Tibial nerve (tissue), 4 donors: Measurements from ENCODE around the gene EFTUD2.

Experiments
- CTCF ChIP-seq, 5 experiments: fragments of 200-600 bp in 3 of 5; fragments of 450-650 bp in 2 of 5; sonication (generic) in 3 of 5; IDR thresholded peaks; one replicate each; pipeline ENCODE4 v1.5.1; 2016 to 2019; ENCODE audit warnings: antibody characterized with exemption in 5 of 5, mild to moderate bottlenecking in 3 of 5, moderate library complexity in 2 of 5
- EP300 ChIP-seq, 2 donors: sonication (generic); formaldehyde crosslinking; IDR thresholded peaks; one replicate each; pipeline ENCODE4 v1.6.1; 2017; ENCODE audit warnings: antibody characterized with exemption in 2 of 2, mild to moderate bottlenecking in 1 of 2
- POLR2A ChIP-seq, 2 donors: fragments of 450-650 bp; IDR thresholded peaks; one replicate each; pipeline ENCODE4 v1.6.1; 2017; ENCODE audit warnings: antibody characterized with exemption in 2 of 2, mild to moderate bottlenecking in 2 of 2, moderate library complexity in 2 of 2

- TF ChIP-seq POLR2A (IDR thresholded peaks at IDR 0.05) (no peak), CTCF (IDR thresholded peaks at IDR 0.05) (peak in 1 of 5 experiments; percentile 14), EP300 (IDR thresholded peaks at IDR 0.05) (peak; percentile 18 to 73)
These were observed 17.6 kb upstream of the EFTUD2 start for GRCh38 chr17:44916781-44917241.
